Heart left ventricle (tissue), 11 donors: Measurements from ENCODE around the gene ANKRA2. TPM values are rescaled to one million over a fixed set of nuclear protein-coding genes. Genes with fewer than 3 reads are reported as not detected.

Experiments
- polyA plus RNA-seq, 2 donors: library from polyadenylated mRNA; stranded (reverse); fragments of 200-250 nt; gene quantifications; one replicate each; pipeline ENCODE4 v1.2.3, GENCODE V29; 2013
- total RNA-seq, 9 donors: library from RNA; depleted of rRNA in 2 of 9; stranded (reverse); fragments of >200 nt in 2 of 9; fragmentation: NEBNext Ultra II Directional in 3 of 9; extraction: Animal tissue kit (Norgen Biotek cat#: 25700) in 3 of 9; gene quantifications; one replicate each; pipeline versions ENCODE4 v1.1.0 to v1.2.4, GENCODE V29; 2016 to 2023
- donor health status: ischemic (EF 13 %, LVEDD 7.1; RV severe dilation, severe dysfunction).
- donor health status: healthy with polysubstance abuse.
- donor health status: DM: no; HTN: yes; CAD: no.
- donor health status: DM: no; HTN: no; CAD: no.
- donor health status: ischemic (EF 25% LVEDD 5.7; RV mildly dilated, moderate dysfunction).
- donor health status: healthy.
- donor health status: DM: yes; HTN: yes; CAD: no.
- donor health status: PGD.
- donor health status: nonischemic (EF 23%, LVEDD 6.1; RV moderate dilation, normal function).

Gene ANKRA2
- total and polyA plus RNA-seq, 11 donors: 6.2 to 14.9 (median 11.3) TPM

Other genes with a start within 250 kb of the ANKRA2 start
- gene FOXD1, start 116.9 kb downstream of the ANKRA2 start, total RNA-seq: under 1 TPM in 1 of 9 donors, not detected in 8; 0.18 TPM
- under 1 TPM in 1 of 2 donors, not detected in 1; 0.06 TPM for gene FOXD1, start 116.9 kb downstream of the ANKRA2 start, polyA plus RNA-seq
- gene BTF3, start 67.2 kb downstream of the ANKRA2 start, total RNA-seq: 100 to 1,000 TPM; 336 to 441 (median 407) TPM
- 100 to 1,000 TPM; 375 to 824 TPM for gene BTF3, start 67.2 kb downstream of the ANKRA2 start, polyA plus RNA-seq
- 10 to 100 TPM in 5 of 9 donors, 1 to 10 TPM in 4; 6.7 to 12.5 (median 10.2) TPM for gene UTP15, start 104 bp upstream of the ANKRA2 start, total RNA-seq
- 1 to 10 TPM; 2.3 to 7.7 TPM for gene UTP15, start 104 bp upstream of the ANKRA2 start, polyA plus RNA-seq
- gene ARHGEF28, start 60.6 kb upstream of the ANKRA2 start, total RNA-seq: 1 to 10 TPM in 7 of 9 donors, under 1 TPM in 2; 0.86 to 7.7 (median 2.2) TPM
- gene ARHGEF28, start 60.6 kb upstream of the ANKRA2 start, polyA plus RNA-seq: 1 to 10 TPM in 1 of 2 donors, under 1 TPM in 1; 0.51 to 1.5 TPM